OCI-M1 (cell line): ENCODE results near the gene BICD1.
"Not testable (repeated sequence)": the region's sequence is repeated elsewhere in the genome, so short reads cannot be mapped to it uniquely, and the experiment has no call there.

ENCODE experiments used
- DNase-seq: peaks from one replicate; lab custom pipeline; 2025; lab: John Stamatoyannopoulos, UW

The BICD1 gene

GRCh38 chr12:32106517-32107358, at the start of gene BICD1:
Gene BICD1, plus strand, starts transcription at chr12:32106847. Its CDS starts 485 bp downstream, at chr12:32107332.
- DNase-seq, result peak; percentile 77

GRCh38 chr12:32061033-32061432, 45.6 kb upstream of the BICD1 start:
- no peak for DNase-seq

- peak; percentile 61 for DNase-seq
Observed at GRCh38 chr12:32062881-32063280, 43.8 kb upstream of the BICD1 start.

GRCh38 chr12:32063796-32064195, 42.9 kb upstream of the BICD1 start:
- DNase-seq, result no peak

- DNase-seq, result no peak
Observed at GRCh38 chr12:32066206-32066605, 40.4 kb upstream of the BICD1 start.

- no peak for DNase-seq
Observed at GRCh38 chr12:32069071-32069470, 37.6 kb upstream of the BICD1 start.

- DNase-seq, result no peak
Observed at GRCh38 chr12:32069731-32070130, 36.9 kb upstream of the BICD1 start.

- no peak for DNase-seq
Observed at GRCh38 chr12:32070370-32070769, 36.3 kb upstream of the BICD1 start.

GRCh38 chr12:32072102-32072501, 34.5 kb upstream of the BICD1 start:
- DNase-seq, result no peak

- no peak for DNase-seq
Observed at GRCh38 chr12:32074432-32074831, 32.2 kb upstream of the BICD1 start.

GRCh38 chr12:32076941-32077340, 29.7 kb upstream of the BICD1 start:
- DNase-seq, result no peak

- no peak for DNase-seq
Observed at GRCh38 chr12:32080435-32080834, 26.2 kb upstream of the BICD1 start.

- no peak for DNase-seq
Observed at GRCh38 chr12:32083489-32083888, 23.2 kb upstream of the BICD1 start.

- DNase-seq, result no peak
Observed at GRCh38 chr12:32084017-32084688, 22.5 kb upstream of the BICD1 start.

- no peak for DNase-seq
Observed at GRCh38 chr12:32084753-32085152, 21.9 kb upstream of the BICD1 start.

GRCh38 chr12:32087306-32087705, 19.3 kb upstream of the BICD1 start:
- no peak for DNase-seq

GRCh38 chr12:32089156-32089555, 17.5 kb upstream of the BICD1 start:
- DNase-seq, result no peak

- no peak for DNase-seq
Observed at GRCh38 chr12:32089586-32089985, 17.1 kb upstream of the BICD1 start.

GRCh38 chr12:32091696-32092095, 15.0 kb upstream of the BICD1 start:
- DNase-seq, result no peak

- no peak for DNase-seq
Observed at GRCh38 chr12:32098112-32098511, 8.5 kb upstream of the BICD1 start.

GRCh38 chr12:32099275-32099674, 7.4 kb upstream of the BICD1 start:
- not testable (repeated sequence) for DNase-seq

- no peak for DNase-seq
Observed at GRCh38 chr12:32100361-32100760, 6.3 kb upstream of the BICD1 start.

- no peak for DNase-seq
Observed at GRCh38 chr12:32100888-32101287, 5.8 kb upstream of the BICD1 start.
